ENCODE results near the gene GBF1.
"Not testable (repeated sequence)": the region's sequence is repeated elsewhere in the genome, so short reads cannot be mapped to it uniquely, and the experiment has no call there.

The GBF1 gene

DNA sequence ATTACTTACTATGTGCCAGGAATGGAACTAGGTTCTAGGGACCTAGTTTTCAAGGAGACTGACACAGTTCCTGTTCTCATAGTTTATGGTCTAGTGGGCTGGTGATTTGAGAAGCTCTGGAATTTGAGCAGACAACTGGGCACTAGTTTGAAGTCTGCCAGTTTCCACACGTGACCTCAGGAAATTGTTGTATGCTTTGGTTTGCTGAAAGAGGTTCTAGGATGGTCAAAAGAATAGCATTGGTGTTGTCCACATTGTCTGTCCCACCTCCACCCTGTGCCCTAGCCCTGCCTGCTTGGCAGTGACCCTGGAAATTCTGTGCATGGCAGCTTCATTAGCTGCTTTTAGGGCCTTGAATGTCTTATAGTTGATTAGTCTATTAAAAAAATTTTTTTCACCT, 28.7 kb downstream of the GBF1 start:
- DNase-seq (ENCODE audit: low read depth) = no peak

DNA sequence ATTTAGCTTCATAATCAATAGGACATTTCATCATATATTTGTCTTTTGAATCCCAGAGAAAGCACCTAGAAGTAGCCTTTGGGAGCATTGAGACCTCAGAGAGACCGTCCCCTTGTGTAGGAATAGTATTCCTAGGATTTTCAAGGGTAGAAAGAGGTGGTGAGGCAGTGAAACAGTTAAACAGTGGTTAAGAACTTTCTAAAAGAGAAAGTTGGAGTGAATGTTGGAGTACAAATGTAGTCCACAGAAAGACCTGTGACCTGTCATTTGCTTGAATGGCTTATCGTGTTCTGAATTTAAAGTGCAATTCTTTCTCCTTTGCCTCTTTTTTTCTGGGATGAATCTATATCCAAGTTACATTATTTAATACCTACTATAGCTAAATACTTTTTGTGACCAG, 30.0 kb downstream of the GBF1 start:
- DNase-seq (ENCODE audit: low read depth) = no peak

DNA sequence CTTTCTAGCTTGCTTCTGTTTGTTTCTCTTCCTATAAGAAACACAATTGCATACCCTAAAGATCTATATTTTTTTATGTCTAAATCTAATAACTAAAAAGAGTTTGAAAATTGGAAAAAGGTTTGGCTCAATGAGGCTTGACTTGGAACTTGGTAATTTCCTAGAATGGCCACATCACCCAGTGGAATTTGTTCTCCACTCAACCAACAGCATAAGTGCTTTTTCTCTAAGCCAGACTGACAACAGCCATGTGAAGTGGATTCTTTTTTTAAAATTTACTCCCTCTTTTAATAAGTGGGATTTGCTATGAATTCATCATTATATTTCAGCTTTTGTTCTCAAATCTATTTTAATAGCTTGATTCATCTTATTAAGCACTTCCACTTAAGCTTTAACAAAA, 33.8 kb downstream of the GBF1 start:
- DNase-seq (ENCODE audit: low read depth) = no peak

DNA sequence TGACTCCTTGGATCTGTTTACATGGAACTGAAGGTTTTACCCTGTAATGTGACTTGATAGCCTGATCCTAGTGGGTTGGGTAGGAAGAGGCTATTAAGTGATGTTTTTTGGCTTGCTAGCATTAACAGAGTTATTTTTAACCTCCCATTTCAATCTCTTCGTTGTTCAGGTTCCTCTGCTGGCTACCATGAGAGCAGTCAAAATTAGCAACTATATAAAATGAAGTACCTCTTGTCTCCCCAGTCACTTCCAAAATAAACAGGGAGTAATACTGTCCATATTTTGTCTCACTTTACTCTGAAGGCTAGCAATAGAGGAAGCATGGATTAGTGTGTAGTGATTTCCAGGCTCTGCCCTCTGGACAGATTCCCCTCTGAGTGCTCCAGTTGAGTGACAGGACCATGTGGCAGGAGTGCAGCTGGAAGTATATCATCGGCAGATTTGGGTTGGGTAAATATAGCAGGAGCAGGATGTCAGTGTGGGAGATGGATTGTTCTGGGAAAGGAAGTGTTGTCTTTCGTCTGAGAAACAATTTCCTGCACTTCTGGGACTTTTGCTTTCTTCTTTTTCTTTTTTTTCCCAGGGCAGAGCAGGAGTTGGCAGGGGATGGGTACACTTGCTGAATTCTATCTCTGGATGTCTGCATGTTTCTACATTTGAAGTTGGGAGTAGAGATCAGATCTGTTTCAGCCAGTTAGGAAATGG, 35.2 kb downstream of the GBF1 start:
- no peak for DNase-seq (ENCODE audit: low read depth)

DNA sequence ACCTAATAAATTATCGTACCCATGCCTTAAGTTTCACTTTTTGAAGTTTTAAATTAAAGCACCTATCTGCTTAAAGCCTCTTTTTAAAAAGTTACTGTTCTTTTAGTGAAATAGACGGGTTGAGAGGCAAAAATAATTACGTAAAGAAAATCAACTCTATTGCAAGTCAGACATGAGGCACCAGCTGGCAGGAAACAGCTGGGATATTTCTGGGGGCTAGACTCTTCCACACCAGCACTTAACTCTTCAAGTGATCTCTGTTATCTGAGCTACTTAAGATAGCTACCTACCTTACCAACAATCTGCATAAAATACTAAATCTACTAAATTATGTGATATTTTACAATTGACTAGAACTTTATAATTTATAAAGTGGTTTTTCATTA, 35.8 kb downstream of the GBF1 start:
- DNase-seq (ENCODE audit: low read depth) = no peak

DNA sequence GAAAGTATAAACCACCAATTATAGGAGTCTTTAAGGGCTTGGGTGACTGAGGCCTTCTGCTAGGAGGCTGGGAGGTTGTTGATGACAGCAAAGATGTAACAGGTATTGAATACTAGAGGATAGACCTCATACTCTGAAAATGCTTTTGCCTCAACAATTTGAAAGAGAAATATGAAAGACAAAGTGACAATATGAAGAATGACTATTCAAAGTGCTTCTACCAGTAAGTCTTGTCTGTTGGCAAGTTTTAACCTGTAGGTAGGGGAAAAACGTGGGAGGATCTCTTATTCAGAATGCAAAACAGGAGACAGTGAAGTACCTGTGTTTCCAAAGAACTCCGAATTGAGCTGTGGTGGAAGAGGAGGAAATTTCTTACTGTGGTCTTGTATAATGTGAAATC, 38.2 kb downstream of the GBF1 start:
- no peak for DNase-seq (ENCODE audit: low read depth)

DNA sequence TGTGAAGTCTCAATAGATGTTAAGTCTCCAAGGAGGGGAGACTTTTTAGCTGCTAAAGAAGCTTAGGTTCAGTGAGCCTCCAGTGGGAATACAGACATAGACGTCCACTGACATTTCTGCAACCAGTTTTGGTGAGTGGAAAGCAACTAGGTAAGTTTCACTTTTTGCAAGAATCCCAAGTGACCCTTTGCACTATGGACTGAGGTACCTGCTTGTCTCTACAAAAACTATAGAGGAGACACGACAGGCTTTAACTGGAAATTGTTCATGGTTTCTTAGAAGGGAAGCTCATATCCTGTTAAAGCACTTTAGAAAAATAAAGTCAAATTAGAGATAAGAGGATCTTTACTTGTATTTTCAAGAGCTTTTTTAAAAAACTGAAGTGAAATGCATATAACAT, 38.6 kb downstream of the GBF1 start:
- DNase-seq (ENCODE audit: low read depth) = no peak

DNA sequence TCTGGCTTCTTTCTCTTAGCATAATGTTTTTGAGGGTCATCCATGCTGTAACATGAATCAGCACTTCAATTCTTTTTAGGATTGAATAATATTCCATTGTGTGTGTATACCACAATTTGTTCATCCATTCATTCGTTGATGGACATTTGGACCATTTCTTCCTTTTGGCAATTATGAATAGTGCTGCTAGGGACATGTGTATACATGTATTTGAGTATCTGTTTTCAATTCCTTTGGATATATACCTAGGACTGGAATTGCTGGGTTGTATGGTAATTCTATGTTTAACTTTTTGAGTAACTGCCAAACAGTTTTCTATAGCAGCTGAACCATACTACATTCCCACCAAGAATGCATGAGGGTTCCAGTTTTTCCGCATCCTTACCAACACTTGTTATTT, 39.2 kb downstream of the GBF1 start:
- DNase-seq (ENCODE audit: low read depth) = no peak

DNA sequence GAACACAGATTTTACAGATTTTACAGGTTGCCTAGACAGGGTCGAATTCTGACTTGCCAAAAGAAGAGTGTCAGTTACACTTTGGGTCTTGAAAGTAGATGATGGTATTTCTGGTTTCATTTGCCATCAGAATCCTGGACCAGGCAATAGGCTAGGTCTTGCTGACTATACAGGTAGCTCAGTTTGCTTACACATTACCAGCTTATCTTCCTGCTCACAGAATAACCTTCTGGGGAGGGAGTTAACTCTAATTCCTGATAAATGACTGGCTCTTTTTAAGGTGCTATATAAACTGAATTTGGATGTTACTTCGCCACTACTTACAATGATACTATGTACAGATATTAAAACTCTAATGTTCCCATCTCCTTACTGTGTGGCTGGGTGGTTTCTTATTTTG, 39.8 kb downstream of the GBF1 start:
- DNase-seq (ENCODE audit: low read depth) = no peak

DNA sequence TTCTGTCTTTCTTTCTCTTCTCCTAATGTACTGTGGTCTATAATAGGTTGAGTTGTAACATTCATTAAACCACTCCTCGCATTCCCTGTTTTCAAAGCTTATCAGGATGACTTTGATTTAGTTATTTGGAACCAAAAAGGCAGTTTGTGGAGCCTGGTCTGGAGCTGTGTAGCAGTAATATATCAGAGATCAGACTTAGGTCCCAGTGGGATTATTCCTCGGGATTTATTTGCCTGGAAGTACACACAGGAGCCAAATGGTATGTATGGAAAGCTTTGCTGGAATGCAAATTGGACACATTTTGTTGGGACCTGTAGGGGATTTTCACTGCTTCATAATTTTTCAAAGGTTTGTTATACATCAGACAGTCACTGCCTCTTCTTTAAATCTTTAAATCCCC, 40.9 kb downstream of the GBF1 start:
- DNase-seq (ENCODE audit: low read depth) = no peak

DNA sequence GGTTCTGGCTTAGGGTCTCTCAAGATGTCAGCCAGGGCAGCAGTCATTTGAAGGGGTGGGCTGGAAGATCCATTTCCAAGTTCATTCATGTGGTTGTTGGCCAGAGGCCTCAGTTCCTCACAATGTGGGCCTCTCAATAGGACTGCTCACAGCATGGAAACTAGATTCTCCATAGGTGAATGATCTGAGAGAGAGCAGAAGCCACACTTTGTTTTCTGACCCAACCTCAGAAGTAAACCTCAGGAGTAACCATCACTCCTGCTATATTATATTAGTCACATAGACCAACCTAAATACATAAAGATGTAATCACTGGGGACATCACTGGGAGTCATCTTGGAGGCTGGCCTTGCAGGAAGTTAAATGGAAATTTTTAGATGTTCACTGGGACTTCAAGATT, 42.2 kb downstream of the GBF1 start:
- no peak for DNase-seq (ENCODE audit: low read depth)

DNA sequence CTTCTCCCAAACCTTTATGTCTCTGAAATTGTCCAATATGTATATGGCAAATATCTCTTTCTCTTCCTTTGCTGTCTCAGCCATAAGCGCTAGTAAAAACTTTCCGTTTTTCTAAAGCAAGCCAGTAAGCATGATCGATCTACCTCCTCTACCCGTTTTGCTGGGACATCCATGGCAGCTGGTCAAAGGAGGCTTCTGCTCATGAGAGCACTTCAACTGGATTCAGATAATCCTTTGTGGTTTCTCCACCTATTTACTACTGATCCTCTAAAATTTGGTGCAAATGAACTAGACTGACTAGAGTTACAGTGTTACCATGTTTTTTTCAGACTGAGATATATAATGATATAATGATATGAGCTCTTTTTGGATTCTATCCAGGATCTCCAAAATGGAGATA, 42.7 kb downstream of the GBF1 start:
- DNase-seq (ENCODE audit: low read depth) = no peak

DNA sequence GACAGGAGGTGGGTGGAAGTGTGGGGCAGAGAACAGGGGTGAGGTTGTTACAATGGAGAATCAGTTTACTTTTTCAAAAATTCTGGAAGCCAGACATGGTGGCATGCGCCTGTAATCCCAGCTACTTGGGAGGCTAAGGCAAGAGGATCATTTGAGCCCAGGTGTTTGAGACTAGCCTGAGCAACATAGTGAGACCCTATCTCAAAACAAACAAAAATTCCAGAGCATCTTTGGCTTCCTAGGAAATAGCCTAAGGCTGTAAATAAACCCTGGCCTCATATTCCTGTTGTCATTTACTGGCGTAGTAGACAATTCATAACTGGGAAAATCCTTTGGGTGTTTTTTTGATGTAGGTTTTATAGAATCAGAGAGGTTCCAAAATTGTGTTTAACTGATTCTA, 44.0 kb downstream of the GBF1 start:
- no peak for DNase-seq (ENCODE audit: low read depth)

DNA sequence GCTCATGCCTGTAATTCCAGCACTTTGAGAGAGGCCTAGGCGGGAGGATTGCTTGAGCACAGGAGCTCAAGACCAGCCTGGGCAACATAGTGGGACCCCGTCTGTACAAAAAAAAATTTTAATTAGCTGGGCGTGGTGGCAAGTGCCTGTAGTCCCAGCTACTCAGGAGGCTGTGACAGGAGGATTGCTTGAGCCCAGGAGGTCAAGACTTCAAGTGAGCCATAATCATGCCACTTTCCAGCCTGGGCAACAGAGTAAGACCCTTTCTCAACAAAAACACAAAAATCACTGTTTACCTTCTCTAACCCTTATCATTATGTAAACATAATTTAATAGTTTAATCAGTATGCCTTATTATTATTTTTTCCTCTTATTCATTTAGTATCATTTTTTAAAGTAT, 44.5 kb downstream of the GBF1 start:
- no peak for DNase-seq (ENCODE audit: low read depth)

DNA sequence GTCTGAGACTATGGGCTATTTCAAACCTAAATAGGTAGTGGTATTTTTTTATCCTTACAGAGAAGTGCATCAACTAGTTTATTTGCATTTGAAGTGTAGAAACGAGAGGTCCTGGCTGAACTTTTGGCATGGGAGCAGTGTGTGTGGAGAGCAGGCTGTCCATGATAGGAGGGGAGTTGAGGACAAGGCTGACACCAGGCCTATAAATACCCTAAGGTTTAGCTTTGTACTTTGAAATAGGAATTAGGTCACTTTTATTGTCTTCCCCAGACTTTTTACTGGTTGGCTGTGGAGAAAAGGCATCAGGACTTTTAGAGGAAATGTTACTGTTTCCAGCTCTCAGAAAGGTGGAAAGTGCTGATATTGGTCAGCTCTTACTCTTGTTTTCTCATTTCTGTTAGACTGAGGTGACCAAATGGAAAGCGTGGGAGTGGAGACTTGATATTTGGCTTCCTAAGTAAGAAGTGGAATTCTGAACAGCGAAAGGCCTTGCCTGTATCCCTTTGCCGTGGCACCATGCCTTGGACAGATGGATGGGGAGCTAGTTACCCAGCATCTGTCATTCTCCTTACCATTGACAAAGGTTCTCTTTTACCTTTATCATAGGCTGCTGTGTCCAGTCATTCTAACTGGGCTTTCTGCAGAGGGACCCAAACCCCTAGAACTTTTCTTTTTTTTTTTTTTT, 46.0 kb downstream of the GBF1 start:
- no peak for DNase-seq (ENCODE audit: low read depth)

DNA sequence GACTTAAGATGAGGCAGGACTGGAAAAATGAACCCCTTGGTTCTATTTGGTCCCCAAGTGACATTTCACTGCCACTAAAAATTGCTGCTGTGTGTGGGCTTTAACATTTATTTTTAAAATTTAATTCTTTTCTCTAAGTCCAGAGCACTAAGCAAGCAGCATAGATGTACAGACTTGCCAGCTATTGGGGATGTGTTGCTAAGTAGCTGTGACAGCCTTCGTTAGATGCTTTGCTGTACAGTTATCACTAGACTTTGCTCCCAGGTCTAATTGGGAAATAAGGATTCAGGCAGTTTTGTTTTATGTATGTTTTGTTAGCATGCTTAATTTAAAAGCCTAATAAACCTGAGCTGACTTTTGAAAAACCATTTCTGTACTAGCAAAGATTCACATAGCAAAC, 51.8 kb downstream of the GBF1 start:
- no peak for DNase-seq (ENCODE audit: low read depth)

DNA sequence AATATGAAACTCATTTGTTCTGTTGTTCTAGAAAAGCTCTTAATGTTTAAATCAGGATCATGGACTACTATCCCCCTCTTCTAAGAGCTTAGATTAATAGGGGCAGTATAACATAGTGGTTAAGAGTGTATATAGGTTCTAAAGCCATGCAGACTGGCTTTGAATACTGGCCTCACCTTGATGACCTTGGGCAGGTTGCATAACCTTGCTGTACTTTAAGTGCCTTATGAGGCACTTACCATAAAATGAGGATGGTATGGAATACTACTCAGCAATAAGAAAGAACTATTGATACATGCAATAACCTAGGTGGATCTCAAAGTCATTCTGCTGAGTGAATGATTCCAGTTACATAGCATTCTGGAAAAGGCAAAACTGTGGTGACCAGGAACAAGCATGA, 53.6 kb downstream of the GBF1 start:
- no peak for DNase-seq (ENCODE audit: low read depth)

DNA sequence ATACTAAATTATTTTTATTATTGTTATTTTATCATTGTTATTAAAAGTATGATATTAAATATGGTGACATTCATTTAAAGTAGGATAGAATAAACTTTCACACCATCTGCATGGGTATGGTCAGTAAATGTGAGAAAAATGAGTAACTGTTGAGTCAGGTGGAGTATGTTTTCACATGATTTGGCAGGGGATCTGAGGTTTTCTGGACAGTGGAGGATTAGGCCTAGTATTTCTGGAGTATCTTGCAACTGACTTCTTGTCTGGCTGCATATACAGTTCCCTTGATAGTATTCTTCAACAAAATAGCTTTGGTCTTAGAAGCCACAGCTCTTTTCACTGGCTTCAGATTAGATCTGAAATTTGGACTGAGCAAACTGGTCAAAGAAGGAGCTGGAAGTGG, 54.5 kb downstream of the GBF1 start:
- DNase-seq (ENCODE audit: low read depth) = no peak

DNA sequence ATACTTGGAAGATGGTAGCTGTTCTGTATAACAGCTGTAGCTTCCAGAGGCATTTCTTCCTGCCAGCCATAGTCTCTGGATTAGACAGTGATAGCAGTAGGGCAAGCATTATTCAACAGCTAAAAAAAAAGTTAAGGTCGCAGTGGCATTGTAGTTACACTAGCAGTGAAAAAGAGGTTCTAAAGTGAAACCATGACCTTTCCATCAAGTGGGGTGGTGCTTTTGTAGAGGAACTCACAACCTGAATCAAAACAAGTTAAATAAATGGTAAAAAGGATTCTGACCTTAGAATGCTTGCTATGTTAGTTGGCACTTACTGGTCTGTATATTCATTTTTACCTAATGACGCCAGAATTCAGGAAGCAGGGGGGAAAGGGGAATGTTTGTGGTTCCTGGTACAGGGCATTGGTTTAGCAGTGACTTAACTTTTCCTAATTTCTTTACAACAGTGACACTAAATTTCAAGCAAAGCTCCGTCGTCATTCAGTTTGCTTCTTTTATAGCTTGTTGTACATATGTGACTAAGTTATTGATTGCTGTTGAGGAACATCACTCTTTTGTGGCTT, 55.0 kb downstream of the GBF1 start:
- no peak for DNase-seq (ENCODE audit: low read depth)

DNA sequence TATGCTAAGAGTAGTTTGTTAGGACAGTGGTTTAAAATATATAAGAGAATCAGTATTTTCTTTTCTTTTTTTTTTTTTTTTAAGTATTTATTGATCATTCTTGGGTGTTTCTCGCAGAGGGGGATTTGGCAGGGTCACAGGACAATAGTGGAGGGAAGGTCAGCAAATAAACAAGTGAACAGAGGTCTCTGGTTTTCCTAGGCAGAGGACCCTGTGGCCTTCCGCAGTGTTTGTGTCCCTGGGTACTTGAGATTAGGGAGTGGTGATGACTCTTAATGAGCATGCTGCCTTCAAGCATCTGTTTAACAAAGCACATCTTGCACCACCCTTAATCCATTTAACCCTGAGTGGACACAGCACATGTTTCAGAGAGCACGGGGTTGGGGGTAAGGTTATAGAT, 55.6 kb downstream of the GBF1 start:
- not testable (repeated sequence) for DNase-seq (ENCODE audit: low read depth)

DNA sequence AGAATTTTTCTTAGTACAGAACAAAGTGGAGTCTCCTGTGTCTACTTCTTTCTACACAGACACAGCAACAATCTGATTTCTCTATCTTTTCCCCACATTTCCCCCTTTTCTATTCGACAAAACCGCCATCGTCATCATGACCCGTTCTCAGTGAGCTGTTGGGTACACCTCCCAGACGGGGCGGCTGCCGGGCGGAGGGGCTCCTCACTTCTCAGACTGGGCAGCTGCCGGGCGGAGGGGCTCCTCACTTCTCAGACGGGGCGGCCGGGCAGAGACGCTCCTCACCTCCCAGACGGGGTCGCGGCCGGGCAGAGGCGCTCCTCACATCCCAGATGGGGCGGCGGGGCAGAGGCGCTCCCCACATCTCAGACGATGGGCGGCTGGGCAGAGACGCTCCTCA, 56.0 kb downstream of the GBF1 start:
- DNase-seq (ENCODE audit: low read depth) = not testable (repeated sequence)

DNA sequence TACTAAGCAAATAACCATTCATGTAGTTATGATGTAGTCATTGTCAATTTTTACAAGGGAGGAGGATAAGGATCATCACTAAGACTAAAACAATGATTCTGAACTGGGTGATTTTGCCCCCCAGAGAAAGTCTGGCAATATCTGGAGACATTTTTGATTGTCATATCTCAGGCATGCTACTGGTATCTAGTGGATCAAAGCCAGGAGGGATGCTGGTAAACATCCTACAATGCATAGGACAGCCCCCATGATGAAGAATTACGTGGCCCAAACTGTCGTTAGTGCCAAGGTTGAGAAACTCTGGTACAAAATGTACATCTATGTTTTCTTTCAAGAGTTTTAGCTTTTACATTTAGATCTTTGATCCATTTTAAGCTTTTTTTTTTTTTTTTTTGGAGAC, 57.3 kb downstream of the GBF1 start:
- DNase-seq (ENCODE audit: low read depth) = no peak

DNA sequence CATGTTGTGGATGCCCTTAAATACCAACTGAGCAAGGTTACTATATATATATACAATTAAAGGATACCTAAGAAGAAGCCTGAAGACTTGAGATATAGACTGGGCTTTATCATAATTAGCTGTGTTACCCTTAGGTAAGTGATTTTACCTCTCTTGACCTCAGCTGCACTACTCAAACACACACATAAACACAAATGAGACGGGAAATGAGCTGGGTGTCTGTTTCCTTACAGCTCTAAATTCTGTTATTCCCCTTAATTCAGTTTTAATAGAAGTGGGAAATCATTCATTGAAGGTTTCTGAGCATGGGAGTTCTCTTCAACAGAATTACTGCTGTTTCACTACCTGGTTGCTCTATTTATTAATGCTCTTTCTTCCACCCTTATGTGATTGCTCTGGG, 60.7 kb downstream of the GBF1 start:
- no peak for DNase-seq (ENCODE audit: low read depth)

DNA sequence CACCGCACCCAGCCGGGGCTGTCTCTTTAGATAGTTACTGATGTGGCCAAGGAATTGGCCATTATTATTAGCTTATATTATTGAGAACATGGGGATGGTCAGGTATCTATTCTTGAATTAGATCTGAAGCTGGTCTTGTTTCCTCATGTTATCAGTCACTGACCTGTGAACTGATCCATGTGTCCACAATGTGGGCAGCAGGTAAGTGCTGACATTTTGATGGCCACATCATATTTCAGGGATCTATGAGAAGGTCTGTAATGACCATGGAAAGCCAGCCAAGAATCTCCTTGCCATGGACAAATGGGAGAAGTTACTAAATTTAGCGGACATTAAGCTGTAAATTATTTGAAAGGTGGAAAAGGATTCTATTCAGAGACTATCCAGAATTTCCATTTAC, 61.4 kb downstream of the GBF1 start:
- no peak for DNase-seq (ENCODE audit: low read depth)
